OCI-LY1 (cell line): ENCODE results near the gene E4F1.

Experiments used
- CTCF ChIP-seq: fragments of 200-600 bp; sonication (generic), shearing (Covaris generic); IDR thresholded peaks from 2 replicates; pipeline ENCODE4 v1.5.1; 2017; ENCODE audit warnings: mild to moderate bottlenecking, antibody characterized with exemption, low read length, moderate library complexity, mixed read lengths
- EZH2 ChIP-seq: fragments of 200-600 bp; sonication (generic), shearing (Covaris generic); IDR thresholded peaks from 2 replicates; pipeline ENCODE4 v1.8.0; 2017; ENCODE audit warnings: borderline replicate concordance, mixed run types, mild to moderate bottlenecking, antibody characterized with exemption, low read length, moderate library complexity, mixed read lengths

GRCh38 chr16:2244301-2244700 lies 20.9 kb downstream of the E4F1 start:
- TF ChIP-seq EZH2 (no peak), CTCF (no peak)
